Activated CD8-positive, alpha-beta memory T cell treated with anti-CD3 and anti-CD28 coated beads for 24 hours (primary cell): ENCODE data around the gene FABP7.
"Not testable (repeated sequence)": the region's sequence is repeated elsewhere in the genome, so short reads cannot be mapped to it uniquely, and the experiment has no call there.

Experiments
- DNase-seq: peaks from one replicate; pipeline ENCODE4 v3.0.0-alpha.2; 2020

FABP7 gene

DNA sequence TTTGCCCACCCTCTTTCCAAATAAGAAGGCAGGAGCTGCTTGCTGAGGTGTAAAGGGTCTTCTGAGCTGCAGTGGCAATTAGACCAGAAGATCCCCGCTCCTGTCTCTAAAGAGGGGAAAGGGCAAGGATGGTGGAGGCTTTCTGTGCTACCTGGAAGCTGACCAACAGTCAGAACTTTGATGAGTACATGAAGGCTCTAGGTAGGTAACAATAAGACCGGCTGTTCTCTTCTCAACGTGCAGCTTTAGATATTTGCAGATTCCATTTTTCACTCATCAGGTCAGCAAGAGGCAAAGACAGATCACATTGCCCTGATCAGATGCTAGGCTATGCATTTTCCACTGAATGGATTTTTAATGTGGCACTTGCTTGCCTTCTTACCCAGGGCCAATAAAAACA is at the start of gene FABP7:
FABP7 (plus strand) TSS at position 50 of the 400 bp plus-strand sequence; CDS start at position 129, 79 bp downstream.
- DNase-seq: no peak

GRCh38 chr6:122730334-122730733 is 49.2 kb upstream of the FABP7 start:
- DNase-seq: no peak

DNA sequence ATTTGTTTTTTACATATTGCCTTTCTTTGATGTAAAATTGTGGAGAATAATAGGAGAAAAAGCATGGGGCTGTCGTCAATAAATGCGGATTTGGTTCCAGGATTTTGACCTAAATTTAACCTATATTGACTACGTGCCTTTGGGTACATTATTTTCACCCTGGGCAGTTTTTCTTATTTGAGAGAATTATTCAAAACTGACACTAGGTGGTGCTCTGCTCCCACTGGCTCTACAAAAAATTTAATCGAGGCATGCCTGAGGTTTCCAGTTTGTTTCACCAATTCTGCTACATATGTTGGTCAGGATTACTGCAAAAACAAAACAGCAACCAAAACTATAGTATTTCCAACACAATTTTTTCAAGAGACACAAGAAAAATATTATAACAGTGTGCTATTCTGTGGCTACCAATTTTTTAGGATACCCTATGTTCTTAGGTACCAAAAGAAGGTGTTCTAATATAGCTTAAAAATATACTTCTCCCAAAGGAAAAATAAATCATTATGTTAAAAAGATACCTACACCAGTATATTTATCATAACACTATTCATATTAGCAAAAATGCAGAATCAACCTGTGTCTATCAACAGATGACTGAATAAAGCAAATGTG is 48.6 kb upstream of the FABP7 start:
- no peak for DNase-seq

DNA sequence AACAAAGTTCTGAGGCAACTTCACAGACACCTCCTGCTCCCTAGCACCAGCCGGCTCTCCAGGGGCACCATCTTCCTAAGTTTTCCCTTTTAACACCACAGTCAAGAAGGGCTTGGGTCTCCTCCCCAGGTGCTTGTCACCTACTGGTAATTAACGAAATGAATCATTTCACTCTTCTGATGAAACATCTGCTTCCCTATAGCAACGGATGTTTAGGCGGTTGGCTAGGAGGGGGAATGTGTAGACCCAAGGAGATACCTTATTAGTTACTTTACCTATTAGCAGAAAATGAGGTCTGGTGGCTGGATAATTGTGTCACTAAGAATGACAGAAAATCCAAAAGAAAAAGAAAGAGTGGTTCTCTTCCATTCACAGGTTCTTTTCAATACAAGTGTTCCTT is 46.3 kb upstream of the FABP7 start:
- no peak for DNase-seq

DNA sequence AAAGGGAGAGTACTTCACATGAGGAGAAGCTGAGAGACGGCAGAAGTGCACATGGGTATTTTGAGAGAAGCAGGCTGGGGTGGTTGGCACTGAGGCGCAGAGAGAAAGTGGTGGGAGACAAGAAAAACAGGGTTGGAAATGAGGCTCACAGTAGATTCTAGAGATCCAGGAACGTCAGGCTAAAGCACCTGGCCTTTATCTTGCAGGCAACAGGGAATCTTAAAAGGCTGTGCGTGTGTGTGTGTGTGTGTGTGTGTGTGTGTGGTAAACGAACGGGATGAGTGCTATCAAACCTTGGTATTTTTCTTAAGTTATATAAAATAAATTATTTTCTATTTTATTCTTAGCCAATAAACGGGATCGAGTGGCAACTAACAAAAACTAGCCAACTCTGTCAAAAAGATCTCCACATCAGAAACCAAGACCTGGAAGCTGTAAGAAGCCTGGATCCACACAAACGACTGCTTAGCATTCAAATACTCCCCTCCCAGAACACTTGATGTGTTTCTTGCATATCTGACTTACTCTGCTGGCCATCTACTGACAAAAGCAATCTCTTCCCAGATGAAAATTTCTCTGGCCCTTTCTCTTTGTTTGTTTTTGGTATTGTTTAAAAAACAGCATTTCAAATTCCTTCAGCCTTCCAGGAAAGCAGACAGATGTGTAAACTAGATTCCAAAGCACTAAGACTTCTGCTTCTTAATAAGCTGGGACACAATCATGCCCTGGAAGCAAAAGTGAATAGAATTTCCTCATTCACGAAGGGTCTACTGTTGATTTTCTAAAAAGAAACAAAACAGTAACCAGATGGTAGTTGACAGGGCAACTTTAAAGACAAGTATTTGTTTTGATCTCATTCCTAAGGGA is 44.8 kb upstream of the FABP7 start:
- no peak for DNase-seq

GRCh38 chr6:122735582-122735981 is 43.9 kb upstream of the FABP7 start:
- no peak for DNase-seq

DNA sequence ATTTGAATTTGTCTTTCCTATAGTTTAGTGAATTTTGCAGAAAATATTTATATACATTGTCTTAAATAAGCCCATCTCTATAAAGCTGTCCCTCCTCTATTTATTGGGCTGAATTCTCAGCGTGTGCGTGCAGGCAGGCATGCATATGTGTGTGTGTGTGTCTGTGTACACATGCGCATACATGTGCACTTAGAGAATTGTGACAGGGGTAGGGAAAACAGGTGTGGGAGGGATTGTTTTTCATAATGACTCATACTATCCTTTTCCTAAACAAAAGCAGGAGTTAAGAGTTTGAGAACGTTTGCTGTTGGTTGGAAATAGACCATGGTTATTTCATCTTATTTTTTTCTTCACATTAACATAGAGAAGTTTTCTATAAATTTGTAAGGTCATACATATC is 43.4 kb upstream of the FABP7 start:
- no peak for DNase-seq

- DNase-seq: no peak
These were observed 42.9 kb upstream of the FABP7 start for GRCh38 chr6:122736616-122737015.

GRCh38 chr6:122740091-122740490 is 39.4 kb upstream of the FABP7 start:
- DNase-seq: no peak

GRCh38 chr6:122740936-122741335 is 38.6 kb upstream of the FABP7 start:
- no peak for DNase-seq

DNA sequence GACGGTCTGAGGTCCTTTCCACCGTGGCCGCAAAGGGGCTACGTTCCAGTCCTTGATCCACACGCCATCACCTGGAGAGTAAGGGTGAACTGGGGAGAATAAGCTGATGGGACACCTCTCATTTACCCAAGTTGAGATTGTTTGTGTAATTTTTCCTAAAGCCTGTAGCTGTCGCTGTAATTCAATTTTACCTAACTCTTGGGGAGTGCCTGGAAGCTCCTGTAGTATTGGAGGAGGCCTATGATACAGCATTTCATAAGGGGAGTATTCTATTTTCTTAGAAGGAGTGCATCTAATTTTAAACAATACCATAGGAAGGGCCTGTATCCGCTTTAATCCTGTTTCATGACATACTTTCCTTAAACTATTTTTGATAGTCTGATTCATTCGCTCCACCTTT is 35.3 kb upstream of the FABP7 start:
- not testable (repeated sequence) for DNase-seq

- DNase-seq: not testable (repeated sequence)
These were observed 34.7 kb upstream of the FABP7 start for GRCh38 chr6:122744856-122745255.

- DNase-seq: no peak
These were observed 32.8 kb upstream of the FABP7 start for GRCh38 chr6:122746688-122747087.

GRCh38 chr6:122747573-122747972 is 31.9 kb upstream of the FABP7 start:
- no peak for DNase-seq

DNA sequence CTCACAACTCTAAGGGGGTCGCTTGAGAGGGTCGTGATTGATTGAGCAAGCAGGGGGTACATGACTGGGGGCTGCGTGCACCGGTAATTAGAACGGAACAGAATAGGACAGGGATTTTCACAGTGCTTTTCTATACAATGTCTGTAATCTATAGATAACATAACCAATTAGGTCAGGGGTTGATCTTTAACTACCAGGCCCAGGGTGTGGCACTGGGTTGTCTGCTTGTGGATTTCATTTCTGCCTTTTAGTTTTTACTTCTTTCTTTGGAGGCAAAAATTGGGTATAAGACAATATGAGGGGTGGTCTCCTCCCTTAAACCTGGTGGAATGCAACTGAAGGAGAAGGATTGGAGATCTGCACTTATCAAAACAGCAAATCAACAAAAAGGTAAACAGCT is 30.6 kb upstream of the FABP7 start:
- not testable (repeated sequence) for DNase-seq

DNA sequence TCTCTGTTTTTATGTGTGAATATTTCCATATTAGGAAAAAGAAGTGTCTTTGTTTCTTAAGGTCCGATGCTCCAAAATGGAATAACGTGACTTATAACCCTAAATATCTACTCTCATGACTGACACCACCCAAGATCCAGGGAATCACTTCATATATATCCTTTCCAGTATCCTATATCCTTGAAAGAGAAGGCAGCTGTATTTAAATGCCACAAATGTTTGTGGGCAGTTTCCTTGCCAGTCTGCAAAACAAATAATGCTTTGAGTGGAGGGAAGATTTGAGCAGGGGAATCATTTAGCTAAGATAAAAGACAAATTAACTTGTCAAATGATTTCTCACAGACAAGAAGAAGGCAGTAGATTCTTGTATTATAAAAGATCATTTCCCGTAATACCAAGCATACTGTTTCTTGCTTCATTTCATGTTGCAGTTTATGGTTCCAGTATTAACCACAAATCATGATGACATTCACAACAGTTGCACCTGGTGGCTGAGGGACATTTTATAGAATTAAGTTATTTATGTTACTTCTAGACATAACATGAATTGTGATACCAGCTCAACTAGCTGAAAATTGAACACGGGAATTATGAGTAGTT is 30.0 kb upstream of the FABP7 start:
- DNase-seq: no peak

GRCh38 chr6:122751326-122751725 is 28.2 kb upstream of the FABP7 start:
- no peak for DNase-seq

GRCh38 chr6:122752459-122752858 is 27.1 kb upstream of the FABP7 start:
- DNase-seq: no peak

- no peak for DNase-seq
These were observed 26.4 kb upstream of the FABP7 start for GRCh38 chr6:122753000-122753687.

DNA sequence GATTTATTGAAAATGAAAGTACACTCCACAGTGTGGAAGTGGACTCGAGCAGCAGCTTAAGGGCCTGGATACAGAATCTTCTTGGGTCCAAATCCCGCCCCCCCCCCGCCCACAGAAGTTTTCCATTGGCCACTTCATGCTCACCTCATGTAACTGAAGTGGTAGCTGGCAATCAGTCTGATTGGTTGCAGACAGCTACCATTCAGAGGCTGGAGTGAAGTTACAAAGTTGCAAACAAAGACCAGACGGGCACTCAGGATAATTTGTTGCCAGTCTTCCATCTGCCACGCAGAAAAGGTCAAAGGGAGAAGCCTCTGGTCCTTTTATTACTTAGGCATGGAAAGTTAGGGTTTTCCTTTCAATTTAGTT is 25.8 kb upstream of the FABP7 start:
- no peak for DNase-seq

DNA sequence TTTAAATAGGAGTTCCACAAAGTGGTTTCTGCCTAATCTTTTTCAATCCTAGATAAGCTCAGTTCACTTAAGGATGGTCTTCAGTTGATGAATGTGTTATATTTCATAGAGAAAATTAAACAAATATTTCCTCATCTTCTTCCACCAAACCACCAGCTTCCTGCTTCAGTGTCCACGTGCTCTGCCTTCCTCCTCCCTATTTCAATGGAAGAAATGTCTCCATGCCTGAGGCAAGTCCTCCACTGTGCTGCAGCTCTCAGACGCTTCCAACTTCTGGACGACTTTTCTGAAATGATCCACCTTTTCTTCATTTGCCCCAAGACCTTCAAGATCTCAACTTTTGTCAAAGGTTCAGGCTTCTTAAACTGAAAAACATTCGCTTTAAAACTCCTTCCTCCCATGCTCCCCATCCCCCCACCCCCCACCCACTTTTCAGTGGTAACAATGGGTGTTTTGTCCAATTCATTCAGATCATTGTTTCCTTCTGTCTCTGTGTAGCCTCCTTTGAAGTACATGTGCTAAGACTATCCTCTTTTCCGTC is 25.3 kb upstream of the FABP7 start:
- DNase-seq: no peak

- DNase-seq: no peak
These were observed 23.6 kb upstream of the FABP7 start for GRCh38 chr6:122755901-122756300.

DNA sequence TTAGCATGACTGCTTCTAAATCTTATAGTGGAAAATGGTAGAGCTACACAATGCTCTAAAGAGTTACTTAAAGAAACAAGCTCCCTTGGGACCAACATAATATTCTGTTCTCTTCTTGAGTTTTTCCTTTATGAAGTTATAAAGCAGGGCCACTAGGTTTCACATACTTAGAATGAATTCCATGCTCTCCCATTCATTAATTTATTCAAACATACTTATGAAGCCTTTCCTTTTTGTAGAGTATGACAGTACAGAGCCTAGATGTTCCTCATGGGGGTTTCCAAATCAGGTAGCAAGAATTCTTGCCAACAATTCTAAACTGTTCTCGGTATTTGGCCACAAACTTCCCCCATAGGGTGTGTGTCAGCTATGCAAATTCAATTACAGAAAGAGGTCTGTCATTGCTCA is 20.6 kb upstream of the FABP7 start:
- no peak for DNase-seq
